Hematopoietic multipotent progenitor cell treated with erythropoietin and hydrocortisone succinate and interleukin-3 and kit ligand, for 15 days (in vitro differentiated cells): ENCODE data around the gene STAG3.
"Not testable (repeated sequence)": the region's sequence is repeated elsewhere in the genome, so short reads cannot be mapped to it uniquely, and the experiment has no call there.

Experiments used
- DNase-seq: peaks from one replicate; pipeline ENCODE4 v3.0.0-alpha.2; 2015; ENCODE audit warnings: low spot score

STAG3 gene

DNA sequence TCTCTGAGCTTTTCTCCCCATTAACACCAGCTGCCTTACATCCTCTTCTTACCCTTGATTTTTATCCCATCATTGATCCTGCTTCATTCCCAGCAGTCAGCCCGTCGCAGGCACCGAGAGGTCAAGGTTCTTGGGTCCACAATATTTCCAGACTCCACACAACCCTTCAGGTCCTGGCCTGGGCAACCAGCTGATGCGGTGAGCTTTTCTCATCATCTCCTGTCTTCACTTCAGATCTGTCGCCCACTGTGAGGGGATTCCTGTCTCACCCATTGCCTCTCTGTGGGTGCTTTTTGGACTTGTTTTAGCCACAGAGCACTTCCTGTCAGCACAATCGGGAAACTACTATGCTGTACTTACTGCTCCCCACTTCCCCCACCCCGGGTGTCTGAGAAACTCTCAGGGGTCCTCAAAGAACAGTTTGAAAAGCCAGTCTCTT is 33.6 kb downstream of the STAG3 start:
- DNase-seq, result no peak

DNA sequence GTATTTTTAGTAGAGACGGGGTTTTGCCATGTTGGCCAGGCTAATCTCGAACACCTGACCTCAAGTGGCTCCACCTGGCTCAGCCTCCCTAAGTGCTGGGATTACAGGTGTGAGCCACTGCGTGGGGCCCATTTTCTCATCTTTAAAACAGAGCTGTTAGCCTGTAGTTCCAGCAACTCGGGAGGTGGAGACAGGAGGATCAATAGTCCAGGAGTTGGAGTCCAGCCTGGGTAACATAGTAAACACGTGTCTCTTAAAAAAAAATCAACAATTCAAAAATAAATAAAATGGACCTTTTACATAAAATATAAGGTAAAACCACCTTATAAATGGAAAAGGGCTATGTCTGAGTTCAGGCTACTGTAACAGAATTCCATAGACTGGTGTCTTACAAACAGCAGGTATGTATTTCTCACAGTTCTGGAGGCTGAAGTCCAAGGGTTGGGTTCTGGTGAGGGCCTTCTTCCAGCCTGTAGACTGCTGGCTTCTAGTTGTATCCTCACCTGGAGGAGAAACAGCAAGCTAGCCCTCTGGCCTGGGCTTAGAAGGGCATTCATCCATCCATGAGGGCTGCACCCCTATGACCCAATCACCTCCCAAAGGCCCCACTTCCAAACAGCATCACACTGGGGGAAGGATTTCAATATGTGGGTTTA is 35.0 kb downstream of the STAG3 start:
- DNase-seq, result no peak

DNA sequence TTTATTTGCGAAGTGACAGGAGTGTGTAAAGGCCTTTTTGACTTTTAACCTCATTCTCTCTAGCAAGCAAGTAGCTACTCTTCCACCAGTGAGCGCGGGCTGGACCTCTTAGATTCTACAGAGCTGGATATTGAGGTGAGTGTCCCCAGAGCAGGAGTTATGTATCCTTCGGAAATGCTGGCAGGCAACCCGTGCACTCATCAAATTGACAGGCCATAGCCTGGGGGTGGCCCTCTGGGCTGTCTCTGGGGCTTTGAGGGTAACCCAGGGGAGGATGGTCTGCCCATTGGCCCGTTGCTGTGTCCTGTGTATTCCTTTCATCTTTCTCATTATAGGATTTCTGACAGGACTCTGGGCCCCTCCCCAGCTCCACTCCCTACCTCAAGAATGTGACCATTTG is 36.0 kb downstream of the STAG3 start:
- no peak for DNase-seq

DNA sequence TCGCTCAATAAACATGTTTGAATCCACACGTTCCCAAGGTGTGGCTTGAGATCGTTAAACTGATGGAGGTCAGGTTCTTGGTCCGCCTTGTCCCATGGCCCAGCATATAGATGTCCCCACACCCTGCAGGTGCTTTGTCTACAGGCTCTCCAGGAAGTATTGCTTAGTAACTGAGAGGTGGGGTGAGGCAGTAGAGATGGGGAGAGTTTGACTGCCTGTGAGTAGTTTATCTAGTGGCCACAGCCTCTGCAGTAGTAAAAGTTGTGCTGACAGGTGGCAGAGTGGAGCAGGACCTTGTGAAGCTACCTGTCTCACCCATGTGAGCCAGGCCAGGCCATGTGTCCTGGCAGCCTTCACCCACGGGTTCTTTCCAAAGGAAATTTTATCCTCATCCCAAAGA is 36.6 kb downstream of the STAG3 start:
- DNase-seq, result not testable (repeated sequence)

DNA sequence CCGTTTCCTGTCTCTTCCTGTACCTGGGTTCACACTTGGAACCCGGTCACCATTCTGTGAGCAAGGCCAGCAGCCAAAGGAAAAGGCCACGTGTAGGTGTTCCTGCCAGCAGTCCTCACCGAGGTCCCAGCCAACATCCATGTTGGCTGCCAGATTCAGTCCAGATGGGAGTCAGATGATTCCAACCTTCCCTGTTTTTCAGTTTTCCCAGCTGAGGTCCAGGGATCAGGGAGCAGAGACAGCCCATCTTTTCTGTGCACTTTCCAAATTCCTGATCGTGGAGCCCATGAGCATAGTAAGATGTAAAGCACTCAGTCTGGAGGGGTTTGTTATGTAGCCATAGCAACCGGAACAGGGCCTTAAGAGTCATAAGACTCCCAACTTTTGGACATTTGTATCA is 38.2 kb downstream of the STAG3 start:
- no peak for DNase-seq

DNA sequence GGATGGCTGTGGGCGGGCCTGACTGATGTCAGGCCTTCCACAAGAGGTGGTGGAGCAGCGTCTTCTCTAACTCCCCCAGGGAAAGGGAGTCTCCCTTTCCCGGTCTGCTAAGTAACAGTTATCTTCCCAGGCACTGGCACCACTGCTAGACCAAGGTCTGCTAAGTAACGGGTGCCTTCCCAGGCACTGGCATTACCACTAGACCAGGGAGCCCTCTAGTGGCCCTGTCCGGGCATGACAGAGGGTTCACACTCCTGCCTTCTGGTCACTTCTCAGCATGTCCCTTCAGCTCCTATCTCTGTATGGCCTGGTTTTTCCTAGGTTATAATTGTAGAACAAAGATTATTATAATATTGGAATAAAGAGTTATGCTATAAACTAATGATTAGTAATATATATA is 40.2 kb downstream of the STAG3 start:
- DNase-seq, result peak; percentile 66

DNA sequence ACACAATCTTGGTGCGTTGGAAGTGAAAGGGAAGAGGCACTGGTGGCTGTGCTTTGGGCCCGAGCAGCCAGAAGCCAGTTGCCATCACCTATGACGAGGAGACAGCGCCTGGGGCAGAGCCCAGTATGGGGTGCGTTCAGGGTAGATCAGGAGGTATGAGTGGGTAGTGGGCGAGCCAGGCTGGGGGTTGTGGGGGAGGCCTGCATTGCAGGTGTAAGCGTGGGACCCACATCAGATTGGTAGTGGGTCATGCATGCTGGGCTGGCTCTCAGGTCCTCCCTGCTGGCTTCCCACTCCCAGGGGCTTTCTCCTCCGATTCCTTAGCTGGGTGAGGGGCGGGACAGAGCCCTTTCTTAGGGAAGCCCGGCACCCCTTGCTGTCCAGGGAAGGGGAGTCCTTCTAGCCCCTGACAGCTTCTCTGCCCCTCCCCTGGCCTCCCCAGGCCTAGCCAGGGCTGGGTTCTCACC is 41.6 kb downstream of the STAG3 start:
- no peak for DNase-seq

DNA sequence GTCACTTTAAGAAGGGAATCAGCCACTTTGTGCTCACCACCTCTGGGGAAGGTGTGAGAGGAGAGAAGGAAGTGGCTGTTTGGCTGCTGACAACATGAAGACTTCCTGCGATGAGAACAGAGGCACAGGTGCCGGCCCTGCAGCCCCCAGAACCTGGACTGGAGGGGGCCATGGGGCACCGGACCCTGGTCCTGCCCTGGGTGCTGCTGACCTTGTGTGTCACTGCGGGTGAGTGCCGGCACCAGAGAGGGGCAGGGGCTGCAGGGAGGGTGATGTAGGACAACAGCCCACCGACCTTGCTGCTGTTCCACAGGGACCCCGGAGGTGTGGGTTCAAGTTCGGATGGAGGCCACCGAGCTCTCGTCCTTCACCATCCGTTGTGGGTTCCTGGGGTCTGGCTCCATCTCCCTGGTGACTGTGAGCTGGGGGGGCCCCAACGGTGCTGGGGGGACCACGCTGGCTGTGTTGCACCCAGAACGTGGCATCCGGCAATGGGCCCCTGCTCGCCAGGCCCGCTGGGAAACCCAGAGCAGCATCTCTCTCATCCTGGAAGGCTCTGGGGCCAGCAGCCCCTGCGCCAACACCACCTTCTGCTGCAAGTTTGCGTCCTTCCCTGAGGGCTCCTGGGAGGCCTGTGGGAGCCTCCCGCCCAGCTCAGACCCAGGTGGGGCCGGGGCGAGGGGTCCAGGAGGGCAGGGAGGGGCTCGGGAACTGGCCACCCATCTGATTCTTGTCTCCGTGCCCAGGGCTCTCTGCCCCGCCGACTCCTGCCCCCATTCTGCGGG is 42.3 kb downstream of the STAG3 start, which contains the start of gene PVRIG:
TSS of gene PVRIG (plus strand) at position 149 of the 785 bp plus-strand sequence. CDS start at position 171, 22 bp downstream.
- DNase-seq, result not testable (repeated sequence)

DNA sequence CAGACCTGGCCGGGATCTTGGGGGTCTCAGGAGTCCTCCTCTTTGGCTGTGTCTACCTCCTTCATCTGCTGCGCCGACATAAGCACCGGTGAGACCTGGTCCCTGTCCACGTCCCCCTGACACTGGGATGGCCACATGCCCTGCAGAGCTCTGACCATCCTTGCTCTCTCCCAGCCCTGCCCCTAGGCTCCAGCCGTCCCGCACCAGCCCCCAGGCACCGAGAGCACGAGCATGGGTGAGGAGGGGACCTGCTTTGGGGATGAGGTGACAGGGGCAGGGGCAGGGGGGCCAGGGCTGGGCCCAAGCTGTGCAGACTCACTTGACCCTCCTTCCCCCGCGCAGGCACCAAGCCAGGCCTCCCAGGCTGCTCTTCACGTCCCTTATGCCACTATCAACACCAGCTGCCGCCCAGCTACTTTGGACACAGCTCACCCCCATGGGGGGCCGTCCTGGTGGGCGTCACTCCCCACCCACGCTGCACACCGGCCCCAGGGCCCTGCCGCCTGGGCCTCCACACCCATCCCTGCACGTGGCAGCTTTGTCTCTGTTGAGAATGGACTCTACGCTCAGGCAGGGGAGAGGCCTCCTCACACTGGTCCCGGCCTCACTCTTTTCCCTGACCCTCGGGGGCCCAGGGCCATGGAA is 43.0 kb downstream of the STAG3 start:
- no peak for DNase-seq

DNA sequence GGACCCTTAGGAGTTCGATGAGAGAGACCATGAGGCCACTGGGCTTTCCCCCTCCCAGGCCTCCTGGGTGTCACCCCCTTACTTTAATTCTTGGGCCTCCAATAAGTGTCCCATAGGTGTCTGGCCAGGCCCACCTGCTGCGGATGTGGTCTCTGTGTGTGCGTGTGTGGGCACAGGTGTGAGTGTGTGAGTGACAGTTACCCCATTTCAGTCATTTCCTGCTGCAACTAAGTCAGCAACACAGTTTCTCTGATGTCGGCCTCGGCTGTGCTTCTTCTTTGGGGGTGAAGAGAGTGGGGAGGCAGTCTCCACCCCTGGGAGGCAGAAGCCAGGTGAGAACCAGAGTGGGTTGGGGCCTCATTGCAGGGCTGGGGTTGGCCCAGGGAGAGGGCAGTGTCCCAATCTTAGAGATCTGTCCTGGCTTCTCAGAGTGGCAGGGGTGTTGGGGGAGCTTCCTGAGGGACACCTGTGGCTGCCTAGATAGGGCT is 43.6 kb downstream of the STAG3 start:
- DNase-seq, result no peak

DNA sequence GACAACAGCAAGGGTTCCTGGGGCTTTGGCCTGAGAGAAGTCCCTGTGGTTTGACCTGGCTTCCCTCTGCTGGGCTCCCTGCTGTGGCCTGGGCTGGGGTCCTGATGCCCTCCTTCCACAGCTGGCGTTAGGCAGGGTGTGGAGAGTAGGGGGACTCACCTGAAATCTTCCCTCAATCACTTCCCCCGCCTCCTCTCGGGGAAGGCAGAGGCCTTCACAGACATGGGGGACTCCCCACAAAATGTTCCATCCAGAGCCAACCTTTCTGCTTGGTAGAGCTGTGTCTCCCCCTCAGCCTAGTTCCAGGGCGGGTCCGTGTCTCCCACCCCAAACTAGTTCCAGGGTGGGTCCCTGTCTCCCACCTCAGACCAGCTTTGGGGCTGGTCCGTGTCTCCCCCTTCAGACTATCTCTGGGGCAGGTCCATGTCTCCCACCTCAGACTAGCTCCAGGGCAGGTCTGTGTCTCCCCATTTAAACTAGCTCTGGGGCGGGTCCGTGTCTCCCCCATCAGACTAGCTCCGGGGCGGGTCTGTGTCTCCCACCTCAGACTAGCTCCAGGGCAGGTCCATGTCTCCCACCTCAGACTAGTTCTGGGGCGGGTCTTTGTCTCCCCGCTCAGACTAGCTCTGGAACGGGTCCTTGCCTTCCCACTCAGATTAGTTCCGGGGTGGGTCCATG is 44.2 kb downstream of the STAG3 start:
- no peak for DNase-seq

DNA sequence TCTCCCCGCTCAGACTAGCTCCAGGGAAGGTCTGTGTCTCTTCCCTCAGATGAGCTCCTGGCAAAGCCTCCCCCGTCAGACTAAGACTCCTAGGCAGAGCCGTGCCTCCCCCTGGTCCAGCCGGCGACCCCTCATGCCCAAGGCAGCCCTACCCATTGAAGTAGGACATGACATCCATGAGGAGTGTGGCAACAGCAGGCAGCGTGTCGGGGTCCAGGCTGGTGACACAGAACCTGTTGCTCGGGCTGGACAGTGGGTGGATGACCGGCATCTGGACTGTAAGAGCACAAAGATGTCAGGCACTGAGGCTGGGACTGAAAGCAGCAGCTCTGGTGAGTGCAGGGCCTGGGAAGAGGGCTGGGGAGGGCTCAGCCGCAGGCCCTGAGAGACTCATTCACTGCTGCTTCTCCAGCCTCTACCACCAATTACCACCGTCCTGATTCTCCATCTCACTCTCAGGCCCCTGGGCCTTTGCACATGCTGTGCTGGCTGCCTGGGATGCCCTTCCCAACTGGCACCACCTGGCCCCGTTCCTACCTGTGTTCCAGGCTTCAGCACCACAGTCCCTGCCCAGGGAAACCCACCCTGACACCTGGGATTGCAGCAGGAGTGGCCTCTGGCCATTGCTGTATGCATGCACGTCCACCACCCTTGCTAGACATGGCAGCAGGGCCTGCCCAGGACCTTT is 44.9 kb downstream of the STAG3 start:
- DNase-seq, result no peak

DNA sequence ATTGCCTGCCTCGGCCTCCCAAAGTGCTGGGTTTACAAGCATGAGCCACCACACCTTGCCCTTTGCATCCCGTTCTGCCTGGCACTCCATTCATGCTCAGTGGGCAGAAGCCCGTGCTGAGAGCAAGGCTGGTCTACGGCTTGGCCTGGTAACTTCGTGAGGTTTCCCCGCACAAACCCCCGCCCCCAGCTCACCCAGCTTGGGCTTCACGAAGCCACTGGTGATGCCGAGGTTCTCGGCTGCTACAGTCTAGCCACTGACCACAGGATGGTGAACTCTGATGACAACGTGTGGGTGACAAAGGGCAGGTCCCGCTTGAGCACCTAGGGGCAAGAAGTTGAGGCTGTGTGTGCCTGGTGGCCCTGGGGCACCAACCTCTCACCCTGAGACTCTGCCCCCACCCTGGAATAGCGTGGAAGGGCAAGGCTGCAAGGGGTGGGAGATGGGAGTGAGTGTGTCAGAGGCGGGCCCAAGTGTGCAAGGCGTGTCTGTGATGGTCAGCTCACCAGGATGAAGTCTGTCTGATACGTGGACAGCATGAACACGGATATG is 45.7 kb downstream of the STAG3 start:
- not testable (repeated sequence) for DNase-seq

DNA sequence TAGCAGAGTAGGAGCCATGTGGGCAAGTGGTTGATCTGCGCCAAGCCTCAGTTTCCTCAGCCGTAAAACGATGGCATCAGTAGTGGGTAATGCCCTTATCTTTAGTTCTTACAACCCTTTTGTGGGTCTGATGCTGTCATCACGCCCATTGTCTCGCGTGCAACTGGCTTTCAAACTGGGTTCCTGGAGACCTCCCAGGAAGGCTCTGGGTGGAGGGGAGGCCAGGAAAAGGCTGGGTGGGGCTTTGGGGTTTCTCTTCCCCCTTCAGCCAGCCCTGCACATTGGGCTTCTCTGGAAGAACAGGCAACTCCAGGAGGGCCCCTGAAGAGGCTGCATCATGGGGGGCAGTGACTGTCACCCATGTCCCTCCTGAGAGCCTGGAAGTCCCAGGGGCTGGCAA is 47.2 kb downstream of the STAG3 start:
- not testable (repeated sequence) for DNase-seq

DNA sequence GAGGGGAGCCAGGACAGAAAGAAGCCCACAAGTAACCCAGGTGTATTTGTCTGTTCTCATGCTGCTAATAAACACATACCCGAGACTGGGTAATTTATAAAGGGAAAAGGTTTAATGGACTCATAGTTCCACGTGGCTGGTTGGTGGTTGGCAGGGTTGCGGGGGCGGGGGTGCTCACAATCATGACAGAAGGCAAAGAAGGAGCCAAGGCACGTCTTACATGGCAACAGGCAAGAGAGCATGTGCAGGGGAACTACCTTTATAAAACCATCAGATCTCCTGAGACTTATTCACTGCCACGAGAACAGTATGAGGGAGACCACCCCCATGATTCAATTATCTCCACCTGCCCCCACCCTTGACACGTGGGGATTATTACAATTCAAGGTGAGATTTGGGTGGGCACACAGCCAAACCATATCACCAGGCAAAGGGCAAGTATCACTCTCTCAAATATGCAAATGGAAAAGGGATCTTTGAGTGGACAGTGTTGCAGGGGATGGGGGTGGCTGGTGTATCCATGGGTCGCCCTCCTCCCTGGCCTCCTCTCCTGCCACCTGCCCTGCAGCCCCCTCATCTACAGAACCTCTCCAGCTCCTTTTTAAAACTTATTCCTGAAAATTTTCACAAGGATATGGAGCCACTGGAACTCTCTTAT is 57.1 kb downstream of the STAG3 start:
- DNase-seq, result not testable (repeated sequence)

DNA sequence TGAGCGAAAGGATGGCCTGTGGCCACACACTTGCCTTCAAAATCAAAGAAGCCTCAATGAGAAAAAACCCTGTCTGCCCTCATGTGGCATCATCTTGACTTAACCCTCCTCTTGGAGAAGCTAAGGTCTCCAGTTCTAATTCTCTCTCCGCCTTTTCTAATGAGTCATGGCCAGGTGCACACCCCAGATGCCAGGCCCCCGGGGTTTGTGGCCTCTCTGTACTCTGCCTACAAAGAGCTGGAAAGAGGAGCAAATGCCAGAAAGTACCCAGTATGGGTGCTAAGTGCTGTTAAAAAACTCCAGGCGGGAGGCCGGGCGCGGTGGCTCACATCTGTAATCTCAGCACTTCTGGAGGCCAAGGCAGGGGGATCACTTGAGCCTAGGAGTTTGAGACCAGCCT is 62.3 kb downstream of the STAG3 start:
- DNase-seq, result not testable (repeated sequence)

DNA sequence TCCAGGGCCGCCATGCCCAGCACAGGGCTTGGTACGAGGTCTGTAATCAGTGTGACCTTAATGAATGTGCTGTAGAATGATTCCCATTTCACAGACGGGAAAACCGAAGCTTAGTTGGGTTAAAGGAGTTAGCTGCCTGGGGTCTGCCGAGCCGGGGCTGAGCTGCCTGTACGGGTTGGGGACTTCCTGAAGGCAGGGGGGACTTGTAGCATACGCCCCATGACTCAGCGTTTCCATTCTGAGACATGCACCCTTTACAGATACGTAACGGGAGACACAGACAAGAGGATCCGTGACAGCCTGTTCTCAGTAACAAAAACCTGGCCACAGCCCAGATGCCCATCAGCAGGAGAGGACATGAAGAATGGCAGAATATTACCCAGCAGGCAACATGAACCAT is 65.7 kb downstream of the STAG3 start:
- peak; percentile 69 for DNase-seq

DNA sequence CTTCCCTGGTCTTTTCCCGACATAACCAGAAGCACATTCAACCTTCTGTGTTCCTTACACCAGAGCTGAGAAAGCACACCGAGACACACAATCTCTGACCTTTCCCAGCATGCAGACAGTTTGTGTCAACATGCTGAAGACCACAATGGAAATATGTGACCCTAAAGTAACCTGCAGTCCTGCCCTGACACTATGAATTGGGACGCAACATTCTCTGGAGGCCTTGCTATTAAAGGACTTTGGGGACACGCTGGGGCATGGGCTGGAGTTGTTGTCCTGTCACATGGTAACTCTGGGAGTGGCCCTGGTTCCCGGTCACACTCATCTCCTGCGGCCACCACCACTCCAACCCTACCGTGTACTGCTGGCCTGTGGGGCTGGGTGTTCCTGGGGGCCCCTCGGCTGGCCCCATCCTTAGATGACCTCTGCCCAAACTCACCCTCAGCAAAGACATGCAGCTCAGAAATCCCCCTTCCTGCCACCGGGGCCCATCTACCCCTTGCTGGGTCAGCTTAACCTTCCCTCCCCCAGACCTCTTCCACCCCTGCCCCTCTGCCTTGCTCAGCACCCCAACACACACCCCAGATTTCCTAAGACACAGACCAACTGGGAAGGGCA is 67.4 kb downstream of the STAG3 start:
- DNase-seq, result not testable (repeated sequence)

DNA sequence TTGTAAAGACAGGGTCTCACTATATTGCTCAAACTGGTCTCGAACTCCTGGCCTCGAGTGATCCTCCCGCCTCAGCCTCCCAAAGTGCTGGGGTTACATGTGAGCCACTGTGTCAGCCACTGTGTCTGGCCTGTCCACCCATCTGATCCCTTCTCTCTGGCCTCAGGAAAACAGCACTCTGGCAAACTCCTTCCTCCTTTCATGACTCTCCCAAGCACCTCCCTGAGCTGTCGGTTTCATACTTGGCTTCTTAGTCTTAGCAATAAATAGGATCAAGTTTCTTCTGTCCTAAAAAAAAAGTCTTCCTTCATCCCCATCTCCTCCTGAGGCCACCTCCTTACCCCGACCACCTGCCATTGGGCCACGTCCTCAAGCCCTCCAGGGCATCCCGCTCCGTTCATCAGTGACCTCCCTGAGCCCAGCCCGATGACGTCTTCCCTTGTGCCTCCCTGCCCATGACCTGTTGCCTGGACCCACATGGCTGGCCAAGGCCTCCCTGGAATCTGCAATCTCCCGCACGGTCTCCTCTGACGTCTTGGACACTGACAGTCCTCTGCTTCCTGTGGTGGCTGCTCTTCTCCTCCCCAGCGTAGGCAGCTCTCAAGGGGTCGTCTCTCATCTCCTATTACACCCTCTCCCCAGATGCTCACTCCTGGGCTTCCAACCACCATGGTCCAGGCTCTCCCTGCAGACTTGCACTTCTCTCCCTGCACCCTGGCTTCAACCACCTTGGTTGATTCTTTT is 68.6 kb downstream of the STAG3 start:
- DNase-seq, result not testable (repeated sequence)

DNA sequence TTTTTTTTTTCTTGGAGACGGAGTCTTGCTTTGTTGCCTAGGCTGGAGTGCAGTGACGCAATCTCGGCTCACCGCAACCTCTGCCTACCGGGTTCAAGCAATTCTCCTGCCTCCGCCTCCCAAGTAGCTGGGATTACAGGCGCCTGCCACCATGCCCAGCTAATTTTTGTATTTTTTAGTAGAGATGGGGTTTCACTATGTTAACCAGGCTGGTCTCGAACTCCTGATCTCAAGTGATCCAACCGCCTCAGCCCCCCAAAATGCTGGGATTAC is 69.1 kb downstream of the STAG3 start:
- DNase-seq, result not testable (repeated sequence)
